ENCODE results near the gene PEAR1.
"Not testable (repeated sequence)": the region's sequence is repeated elsewhere in the genome, so short reads cannot be mapped to it uniquely, and the experiment has no call there.

The PEAR1 gene

GRCh38 chr1:156921053-156921529, 27.6 kb downstream of the PEAR1 start:
- DNase-seq (ENCODE audit: low spot score), result no peak

DNA sequence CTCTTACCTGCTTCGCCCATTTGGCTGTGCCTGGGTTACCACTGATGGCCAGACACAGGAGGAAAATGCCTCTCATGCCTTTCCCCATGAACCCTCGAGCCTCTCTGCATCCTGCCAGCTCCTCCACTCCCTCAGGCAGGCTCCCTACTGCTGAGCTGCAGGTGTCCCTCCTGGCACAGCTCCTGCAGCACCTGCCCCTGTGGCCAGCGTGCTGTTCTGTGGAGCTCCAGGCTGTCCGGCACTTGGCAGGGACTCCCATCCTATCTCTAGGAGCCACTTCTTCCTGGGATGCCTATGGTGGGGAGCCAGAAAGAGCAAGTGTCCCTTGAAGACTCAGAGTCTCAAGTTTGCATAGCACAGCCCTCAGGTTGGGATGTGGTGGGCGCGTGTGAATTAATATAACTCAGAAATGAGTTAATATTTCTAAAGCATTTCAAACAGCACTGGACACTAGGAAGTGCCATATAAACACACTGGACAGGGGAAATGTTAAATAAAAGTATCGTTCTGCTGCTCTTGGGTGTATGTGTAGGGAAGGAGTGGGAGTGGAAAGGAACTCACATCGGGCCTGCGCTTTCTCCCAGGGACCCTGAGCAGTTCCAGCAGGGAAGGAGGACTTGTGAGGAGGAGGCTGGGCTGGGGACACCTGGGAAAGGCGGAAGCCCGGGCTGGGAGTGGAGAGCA, 29.6 kb downstream of the PEAR1 start:
- DNase-seq (ENCODE audit: low spot score), result no peak

DNA sequence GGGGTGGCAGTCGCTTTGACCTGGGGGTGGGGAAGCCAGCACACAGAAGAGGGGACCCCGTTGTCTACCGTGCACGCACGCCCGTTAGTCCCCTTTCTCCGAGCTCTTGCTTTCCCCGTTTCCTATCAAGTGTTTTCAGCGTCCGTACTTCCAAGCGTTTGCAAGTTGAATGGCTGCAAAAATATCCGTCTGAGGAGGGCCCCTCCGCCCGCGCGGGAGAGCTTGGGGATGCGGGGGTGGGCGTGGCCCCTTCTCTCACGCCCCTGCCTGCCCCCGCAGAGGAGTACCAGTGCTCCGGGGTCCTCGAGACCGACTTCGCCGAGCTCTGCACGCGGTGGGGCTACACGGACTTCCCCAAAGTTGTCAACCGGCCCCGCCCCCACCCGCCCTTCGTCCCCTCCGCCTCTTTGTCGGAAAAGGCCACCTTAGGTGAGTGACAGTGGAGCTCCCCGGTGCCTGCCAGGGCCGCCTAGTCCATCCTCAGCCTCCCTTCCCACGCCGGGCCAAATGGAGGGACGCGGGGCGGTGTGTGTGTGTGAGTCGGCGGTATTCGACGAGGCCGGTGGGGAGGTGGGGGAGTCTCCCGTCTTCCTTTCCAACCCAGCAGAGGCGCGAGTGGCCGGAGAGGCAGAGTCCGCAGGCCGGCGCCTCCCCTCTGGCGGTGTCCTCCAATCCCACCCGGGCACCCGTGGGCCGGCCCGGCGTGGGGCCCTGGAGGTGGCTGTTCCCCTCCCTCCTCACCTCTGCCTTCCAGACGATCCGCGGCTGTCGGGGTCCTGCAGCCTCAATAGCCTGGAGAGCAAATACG, 30.4 kb downstream of the PEAR1 start:
- no peak for DNase-seq (ENCODE audit: low spot score)

GRCh38 chr1:156924478-156925153, 31.1 kb downstream of the PEAR1 start:
- DNase-seq (ENCODE audit: low spot score), result no peak

GRCh38 chr1:156925154-156926010, 31.9 kb downstream of the PEAR1 start:
- DNase-seq (ENCODE audit: low spot score), result no peak

DNA sequence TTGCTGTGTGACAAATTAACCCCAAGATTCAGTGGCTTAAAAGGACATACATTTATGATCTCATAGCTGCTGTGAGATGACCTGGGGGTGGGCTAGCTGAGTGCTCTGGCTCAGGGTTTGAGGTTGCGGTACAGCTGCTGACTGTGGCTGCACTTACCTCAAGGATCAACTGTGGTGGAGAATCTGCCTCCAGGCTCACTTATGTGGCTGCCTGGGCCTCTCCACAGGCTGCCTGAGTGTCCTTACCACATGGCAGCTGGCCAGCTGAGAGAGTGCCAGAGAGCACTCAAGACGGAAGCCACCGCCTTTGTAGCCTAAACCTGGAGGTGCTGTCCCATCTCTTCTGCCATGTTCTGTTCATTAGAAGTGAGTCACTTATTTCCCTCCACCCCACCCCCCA, 32.7 kb downstream of the PEAR1 start:
- DNase-seq (ENCODE audit: low spot score), result no peak

- not testable (repeated sequence) for DNase-seq (ENCODE audit: low spot score)
Measured at GRCh38 chr1:156926695-156927094, 33.2 kb downstream of the PEAR1 start.

DNA sequence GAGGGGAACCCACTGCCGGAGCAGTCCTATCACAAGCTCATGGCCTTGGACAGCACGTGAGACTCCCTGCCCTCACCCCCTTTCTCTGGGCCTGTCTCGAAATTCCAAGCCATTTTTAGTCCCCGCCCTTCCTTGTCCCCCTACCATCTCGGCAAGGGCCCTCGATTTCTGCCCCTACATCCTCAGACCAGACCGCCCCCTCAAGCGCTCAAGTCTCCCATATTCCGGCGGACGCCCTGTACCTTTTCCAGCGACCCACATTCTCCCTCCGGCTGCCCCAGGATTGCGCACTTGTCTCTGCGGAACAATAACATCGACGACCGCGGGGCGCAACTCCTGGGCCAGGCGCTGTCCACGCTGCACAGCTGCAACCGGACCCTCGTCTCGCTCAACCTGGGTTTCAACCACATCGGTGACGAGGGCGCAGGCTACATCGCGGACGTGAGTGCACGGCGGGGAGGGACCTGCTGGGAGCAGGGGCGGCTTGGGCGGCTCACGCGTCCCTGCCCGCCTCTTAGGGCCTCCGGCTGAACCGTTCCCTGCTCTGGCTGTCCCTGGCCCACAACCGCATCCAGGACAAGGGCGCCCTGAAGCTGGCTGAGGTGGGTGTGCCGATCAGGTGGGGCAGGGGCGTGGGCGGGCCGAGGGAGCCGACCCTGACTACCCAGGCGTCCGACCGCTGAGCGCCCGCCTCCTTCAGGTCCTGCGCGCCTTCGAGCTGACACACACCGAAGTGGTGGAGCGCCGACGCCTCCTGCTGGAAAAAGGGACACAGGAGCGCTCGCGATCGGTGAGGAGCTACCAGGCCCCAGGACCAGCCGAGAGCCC, 33.9 kb downstream of the PEAR1 start:
- DNase-seq (ENCODE audit: low spot score), result peak; percentile 91

GRCh38 chr1:156928043-156928602, 34.6 kb downstream of the PEAR1 start:
- DNase-seq (ENCODE audit: low spot score), result no peak

- DNase-seq (ENCODE audit: low spot score), result no peak
Measured at GRCh38 chr1:156929596-156930238, 36.2 kb downstream of the PEAR1 start.

DNA sequence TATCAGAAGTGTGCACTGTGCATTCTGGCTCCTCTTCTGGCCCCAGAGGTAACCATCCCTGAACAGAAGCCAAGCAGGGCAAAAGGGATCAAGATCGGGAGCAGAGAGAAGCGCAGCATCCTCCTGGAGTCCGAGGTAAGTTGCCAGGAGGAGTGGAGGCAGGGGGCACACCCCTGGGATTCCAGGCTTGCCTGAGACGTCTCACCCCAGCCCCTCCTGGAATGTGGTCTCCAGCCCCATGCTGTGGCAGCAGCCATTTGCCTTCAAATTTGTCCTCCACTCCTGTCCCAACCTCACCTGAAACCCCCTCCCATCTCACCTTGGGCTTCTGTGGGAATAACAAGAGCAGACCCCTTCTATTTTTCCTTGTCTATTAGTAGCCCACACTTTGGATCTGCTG, 37.0 kb downstream of the PEAR1 start:
- no peak for DNase-seq (ENCODE audit: low spot score)

- no peak for DNase-seq (ENCODE audit: low spot score)
Measured at GRCh38 chr1:156931211-156931952, 37.9 kb downstream of the PEAR1 start.

DNA sequence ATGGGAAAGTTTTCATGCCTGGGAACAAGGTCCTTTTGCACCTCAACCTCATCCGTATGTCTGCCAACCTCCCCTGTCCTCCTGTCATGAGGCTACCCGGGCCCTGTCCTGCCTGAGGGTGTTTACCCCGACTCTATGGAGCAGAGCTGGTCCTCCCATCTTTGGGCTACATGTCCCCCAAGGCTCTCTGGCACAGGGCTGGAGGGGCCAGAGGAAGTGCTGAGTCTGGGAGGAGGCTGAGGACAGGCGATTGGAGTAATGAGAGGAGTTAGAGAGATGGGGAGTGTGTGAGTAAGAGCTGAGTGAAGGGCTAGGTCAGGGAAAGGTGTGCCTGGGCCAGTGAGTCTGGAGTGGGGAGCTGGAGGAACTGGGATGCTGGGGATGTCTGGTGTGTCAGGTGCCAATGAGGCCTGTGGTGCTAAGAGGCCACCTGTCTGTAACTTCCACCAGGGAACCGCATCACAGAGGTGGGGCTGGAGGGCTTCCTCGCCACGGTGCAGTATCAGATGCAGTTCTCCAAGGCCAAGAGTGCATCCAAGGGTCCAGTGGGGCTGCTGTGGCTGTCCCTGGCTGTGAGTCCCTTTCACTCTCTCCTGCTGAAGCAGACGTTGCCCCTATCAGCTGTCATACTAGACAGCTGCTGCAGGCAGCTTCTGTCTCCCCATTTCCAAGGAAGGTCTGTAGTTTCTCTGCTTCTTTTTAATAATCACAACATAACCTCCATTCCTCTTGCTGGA, 38.6 kb downstream of the PEAR1 start:
- DNase-seq (ENCODE audit: low spot score), result no peak

- DNase-seq (ENCODE audit: low spot score), result no peak
Measured at GRCh38 chr1:156933136-156933535, 39.6 kb downstream of the PEAR1 start.

- no peak for DNase-seq (ENCODE audit: low spot score)
Measured at GRCh38 chr1:156935505-156936128, 42.1 kb downstream of the PEAR1 start.

DNA sequence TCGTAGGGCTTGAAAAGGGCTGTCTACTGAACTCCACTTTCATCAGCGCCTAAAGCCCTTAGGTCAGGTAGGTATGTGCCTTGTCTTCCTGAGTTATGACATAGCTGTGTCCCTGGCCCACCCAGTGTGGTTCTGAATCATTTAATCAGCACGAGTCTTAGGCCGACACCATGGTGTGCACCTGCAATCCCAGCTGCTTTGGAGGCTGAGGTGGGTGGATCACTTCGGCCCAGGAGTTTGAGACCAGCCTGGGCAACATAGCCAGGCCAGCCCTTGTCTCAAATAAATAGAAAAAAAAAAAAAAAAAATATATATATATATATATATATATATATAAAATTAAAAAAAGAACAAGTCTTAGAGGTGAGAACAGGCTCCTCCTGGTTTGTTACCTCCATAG, 42.7 kb downstream of the PEAR1 start:
- DNase-seq (ENCODE audit: low spot score), result no peak

- no peak for DNase-seq (ENCODE audit: low spot score)
Measured at GRCh38 chr1:156936721-156937220, 43.3 kb downstream of the PEAR1 start.

- no peak for DNase-seq (ENCODE audit: low spot score)
Measured at GRCh38 chr1:156937883-156938282, 44.4 kb downstream of the PEAR1 start.
